ENCODE data around the gene CIDEC. TPM values are rescaled to one million over a fixed set of nuclear protein-coding genes. Genes with fewer than 3 reads are reported as not detected.
A peak's percentile ranks its signal among the peaks of the same experiment; 100 is the strongest.

CIDEC gene
- total RNA-seq, 1 donor from 2014 or later: 0.60 TPM

DNA sequence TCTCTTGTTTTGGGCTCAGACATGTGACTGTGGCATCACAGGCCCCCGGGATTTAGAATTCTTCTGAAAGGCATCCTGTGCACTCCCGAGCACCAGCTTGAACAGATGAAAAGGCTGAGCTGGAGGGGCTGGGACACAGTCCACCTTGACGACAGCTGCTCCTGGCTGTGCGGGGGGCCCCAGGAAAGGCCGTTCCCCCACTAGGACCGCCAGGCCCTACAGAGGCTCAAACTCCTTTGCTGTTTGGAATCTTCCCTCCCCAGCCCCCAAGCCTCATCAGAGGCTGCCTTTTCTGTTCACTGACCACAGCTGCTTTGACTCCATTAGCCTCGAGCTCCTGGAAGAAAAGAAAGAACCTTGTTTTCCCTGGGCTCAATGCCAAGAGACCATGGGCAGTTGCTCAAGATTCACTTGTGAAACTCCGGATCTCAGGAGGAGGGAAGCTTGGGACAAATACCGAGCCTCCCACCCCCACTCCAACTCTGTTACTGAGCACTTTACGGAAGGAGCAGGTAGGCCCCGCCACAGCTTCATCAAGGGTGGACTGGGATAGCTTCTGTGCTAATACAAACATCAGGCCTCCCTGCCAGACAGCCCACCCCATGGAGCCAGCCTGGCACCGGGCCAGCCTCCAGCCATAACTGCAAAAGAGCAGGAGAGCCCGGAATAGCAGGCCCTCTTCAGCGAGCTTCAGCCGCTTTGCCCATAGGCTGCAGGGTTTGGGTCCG is 15.7 kb downstream of the CIDEC start:
- Mint-ChIP-seq H3K4me3 (no peak overlapping the region), H3K9me3 (no peaks in the 10 kb centered on the region), H3K4me1 (ENCODE audit: unreplicated experiment) (peaks cover 9% of the 10 kb centered on the region), H3K36me3 (no peaks in the 10 kb centered on the region), H3K27me3 (no peaks in the 10 kb centered on the region), H3K27ac (peak overlapping the region; percentile 63)
- TF ChIP-seq, protein P1, sequence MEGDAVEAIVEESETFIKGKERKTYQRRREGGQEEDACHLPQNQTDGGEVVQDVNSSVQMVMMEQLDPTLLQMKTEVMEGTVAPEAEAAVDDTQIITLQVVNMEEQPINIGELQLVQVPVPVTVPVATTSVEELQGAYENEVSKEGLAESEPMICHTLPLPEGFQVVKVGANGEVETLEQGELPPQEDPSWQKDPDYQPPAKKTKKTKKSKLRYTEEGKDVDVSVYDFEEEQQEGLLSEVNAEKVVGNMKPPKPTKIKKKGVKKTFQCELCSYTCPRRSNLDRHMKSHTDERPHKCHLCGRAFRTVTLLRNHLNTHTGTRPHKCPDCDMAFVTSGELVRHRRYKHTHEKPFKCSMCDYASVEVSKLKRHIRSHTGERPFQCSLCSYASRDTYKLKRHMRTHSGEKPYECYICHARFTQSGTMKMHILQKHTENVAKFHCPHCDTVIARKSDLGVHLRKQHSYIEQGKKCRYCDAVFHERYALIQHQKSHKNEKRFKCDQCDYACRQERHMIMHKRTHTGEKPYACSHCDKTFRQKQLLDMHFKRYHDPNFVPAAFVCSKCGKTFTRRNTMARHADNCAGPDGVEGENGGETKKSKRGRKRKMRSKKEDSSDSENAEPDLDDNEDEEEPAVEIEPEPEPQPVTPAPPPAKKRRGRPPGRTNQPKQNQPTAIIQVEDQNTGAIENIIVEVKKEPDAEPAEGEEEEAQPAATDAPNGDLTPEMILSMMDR (conservative IDR thresholded peaks at IDR 0.05): no peak
- DNase-seq (ENCODE audit: extremely low spot score, unreplicated experiment): no peak

DNA sequence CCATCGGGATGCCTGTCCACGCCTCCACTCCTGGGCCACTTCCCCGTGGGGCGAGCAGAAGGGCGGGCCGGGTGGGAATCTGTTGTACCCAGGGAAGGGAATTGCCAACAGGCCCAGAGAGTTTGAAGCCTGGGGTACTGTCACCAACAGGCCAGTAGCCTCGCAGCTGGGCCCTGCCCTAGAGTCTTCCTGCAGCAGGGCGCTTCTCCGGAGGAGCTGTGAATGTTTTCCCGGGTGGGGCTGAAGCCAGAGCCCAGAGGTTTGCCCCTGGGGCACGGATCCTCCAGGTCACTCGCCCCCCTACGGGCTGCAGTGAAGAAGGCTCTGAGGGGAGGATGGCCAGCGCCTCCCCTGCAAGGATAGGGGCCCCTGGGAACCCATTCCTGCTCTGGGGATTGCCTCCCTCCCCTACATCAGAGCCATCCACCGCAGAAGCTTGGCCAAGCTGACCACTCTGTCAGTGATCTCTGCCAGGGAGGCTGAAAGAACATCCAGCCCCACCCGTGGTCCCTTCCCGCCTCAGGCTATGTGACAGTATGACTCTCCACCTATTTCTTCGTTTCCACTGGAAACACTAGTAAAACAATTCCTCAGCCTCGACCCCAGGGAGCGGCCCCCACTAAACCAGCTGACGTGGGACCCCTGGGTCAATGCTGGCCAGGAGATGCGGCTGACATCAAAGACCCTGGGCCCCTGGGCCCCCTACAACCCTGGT is 16.8 kb downstream of the CIDEC start:
- Mint-ChIP-seq H3K27me3 (peaks cover 2% of the 10 kb centered on the region), H3K27ac (no peak overlapping the region), H3K4me1 (ENCODE audit: unreplicated experiment) (peaks cover 16% of the 10 kb centered on the region), H3K9me3 (no peaks in the 10 kb centered on the region), H3K4me3 (peak overlapping the region; percentile 49), H3K36me3 (no peaks in the 10 kb centered on the region)
- TF ChIP-seq, protein P1 (conservative IDR thresholded peaks at IDR 0.05): no peak
- no peak for DNase-seq (ENCODE audit: extremely low spot score, unreplicated experiment)

DNA sequence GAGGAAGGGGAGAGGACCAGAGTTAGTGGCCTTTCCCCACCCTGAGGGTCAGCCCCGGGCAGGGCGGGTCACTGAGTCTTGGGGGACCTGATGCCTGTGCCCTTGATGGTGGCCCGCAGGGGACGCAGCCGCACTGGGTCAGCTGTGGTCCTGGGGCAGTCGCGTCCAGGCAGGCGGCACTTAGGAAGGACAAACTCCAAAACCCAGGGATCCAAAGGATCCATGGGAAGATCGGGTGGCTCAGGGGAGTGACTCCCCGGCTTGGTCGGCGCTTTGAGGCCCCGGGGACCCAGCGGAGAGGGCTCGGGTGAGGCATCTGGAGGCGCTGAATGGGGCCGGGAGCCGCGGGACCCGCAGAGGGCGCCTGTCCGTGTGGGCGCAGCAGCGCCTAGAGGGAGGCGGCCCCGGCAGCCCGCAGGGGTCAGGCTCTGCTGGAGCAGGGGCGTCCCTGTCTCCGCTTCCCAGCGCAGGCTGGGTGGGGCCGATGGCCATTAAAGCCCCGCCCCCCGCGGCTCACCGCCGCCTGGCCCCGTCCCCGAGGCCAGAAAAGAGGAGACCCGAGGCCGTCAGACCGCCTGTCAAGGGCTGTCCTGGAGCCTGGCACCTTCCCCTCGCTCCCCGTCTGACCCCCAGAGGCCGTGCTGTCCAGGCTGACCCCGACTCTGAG is 17.5 kb downstream of the CIDEC start:
- Mint-ChIP-seq H3K27me3 (peaks cover 2% of the 10 kb centered on the region), H3K4me1 (ENCODE audit: unreplicated experiment) (peaks cover 16% of the 10 kb centered on the region), H3K27ac (no peak overlapping the region), H3K36me3 (no peaks in the 10 kb centered on the region), H3K4me3 (peak overlapping the region; percentile 44), H3K9me3 (no peaks in the 10 kb centered on the region)
- TF ChIP-seq, protein P1 (conservative IDR thresholded peaks at IDR 0.05): peak; percentile 57
- DNase-seq (ENCODE audit: extremely low spot score, unreplicated experiment): no peak

DNA sequence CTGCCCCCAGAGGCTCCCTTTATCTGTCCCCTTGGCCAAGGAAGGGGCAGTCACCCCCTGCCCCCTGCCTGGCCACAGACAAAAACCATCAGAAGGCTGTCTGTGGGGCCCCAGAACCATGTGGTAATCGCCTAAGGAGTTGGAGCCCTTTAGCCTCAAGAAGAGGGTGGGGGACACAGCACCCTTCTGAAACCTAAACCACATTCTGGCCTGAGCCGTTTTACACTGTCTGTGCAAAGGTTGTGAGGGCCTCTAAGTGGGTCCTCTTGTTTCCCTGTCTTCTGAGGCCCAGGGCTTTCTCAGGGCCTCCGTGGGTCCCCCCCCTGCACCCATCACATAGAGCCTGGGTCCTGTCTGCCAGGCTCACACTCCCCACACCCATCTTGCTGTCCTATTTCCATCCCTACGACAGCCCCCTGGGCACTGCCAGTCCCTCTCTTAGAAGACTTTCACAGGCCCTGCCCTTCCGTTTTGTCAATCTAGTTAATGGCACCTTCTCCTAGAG is 18.4 kb downstream of the CIDEC start:
- H3K27me3 Mint-ChIP-seq: peaks cover 2% of the 10 kb centered on the region
- H3K9me3 Mint-ChIP-seq: no peaks in the 10 kb centered on the region
- H3K27ac Mint-ChIP-seq: peak overlapping the region; percentile 51
- TF ChIP-seq, protein P1 (conservative IDR thresholded peaks at IDR 0.05): no peak
- H3K36me3 Mint-ChIP-seq: no peaks in the 10 kb centered on the region
- peak overlapping the region; percentile 44 for H3K4me3 Mint-ChIP-seq
- DNase-seq (ENCODE audit: extremely low spot score, unreplicated experiment): no peak
- peaks cover 16% of the 10 kb centered on the region for H3K4me1 Mint-ChIP-seq (ENCODE audit: unreplicated experiment)

DNA sequence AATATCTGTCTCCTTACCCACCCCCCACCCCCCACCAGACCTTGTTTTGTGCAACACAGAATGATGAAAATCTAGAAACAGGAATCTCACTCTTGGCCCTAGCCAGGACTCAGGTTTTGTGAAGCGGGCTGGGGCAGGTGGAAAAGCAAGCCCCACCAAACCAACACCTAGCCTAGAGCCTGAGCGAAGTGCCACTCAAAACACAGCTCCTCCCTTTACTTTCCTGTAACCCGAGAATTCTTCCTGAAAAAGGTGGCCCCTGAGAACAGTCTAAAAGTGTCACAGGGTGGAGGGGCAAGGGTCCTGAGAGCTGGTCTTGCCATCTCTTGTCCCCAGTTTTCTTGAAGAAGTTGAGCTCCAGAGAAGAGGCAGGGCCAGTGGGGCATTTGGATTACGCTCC is 18.9 kb downstream of the CIDEC start:
- TF ChIP-seq, protein P1 (conservative IDR thresholded peaks at IDR 0.05): no peak
- H3K36me3 Mint-ChIP-seq: no peaks in the 10 kb centered on the region
- H3K9me3 Mint-ChIP-seq: no peaks in the 10 kb centered on the region
- H3K27me3 Mint-ChIP-seq: peaks cover 2% of the 10 kb centered on the region
- peaks cover 16% of the 10 kb centered on the region for H3K4me1 Mint-ChIP-seq (ENCODE audit: unreplicated experiment)
- DNase-seq (ENCODE audit: extremely low spot score, unreplicated experiment): no peak
- no peak overlapping the region for H3K27ac Mint-ChIP-seq
- no peak overlapping the region for H3K4me3 Mint-ChIP-seq

Measured in type B pancreatic cell (in vitro differentiated cells).